Measurements from ENCODE around the gene CLCNKA. TPM values are rescaled to one million over a fixed set of nuclear protein-coding genes. Genes with fewer than 3 reads are reported as not detected.
"Not testable (repeated sequence)": the region's sequence is repeated elsewhere in the genome, so short reads cannot be mapped to it uniquely, and the experiment has no call there.

Gene CLCNKA
- total RNA-seq, 1 experiment from 2014 or later = 1.5 TPM

- Mint-ChIP-seq H3K4me3 (no peak overlapping the region), H3K27me3 (ENCODE audit: low read depth) (peaks cover 48% of the 10 kb centered on the region), H3K36me3 (no peaks in the 10 kb centered on the region), H3K27ac (no peak overlapping the region), H3K9me3 (no peaks in the 10 kb centered on the region), H3K4me1 (peaks cover 43% of the 10 kb centered on the region)
- ChIA-PET POLR2A (no interaction called here), CTCF (interaction anchor here (0.7 to 1.8 kb wide), 3 partner anchors 10 to 35 kb away, joined by 3 to 11 read pairs (median 6); no protein-coding TSS in a partner anchor)
- no peak for DNase-seq (ENCODE audit: low spot score)
- no peak for ATAC-seq
- no peak for TF ChIP-seq ZNF121 (CRISPR knock-in tag; IDR thresholded peaks at IDR 0.05)
- no peak for TF ChIP-seq ZNF232 (CRISPR knock-in tag; IDR thresholded peaks at IDR 0.05)
- TF ChIP-seq FOXP1 (CRISPR knock-in tag; IDR thresholded peaks at IDR 0.05; ENCODE audit: borderline replicate concordance) = no peak
- TF ChIP-seq STAT6 (CRISPR knock-in tag; conservative IDR thresholded peaks at IDR 0.05; ENCODE audit: low read depth) = no peak
- no peak for TF ChIP-seq ZNF281 (CRISPR knock-in tag; IDR thresholded peaks at IDR 0.05)
- no peak for TF ChIP-seq TEAD4 (CRISPR knock-in tag; IDR thresholded peaks at IDR 0.05)
- TF ChIP-seq AFF4 (CRISPR knock-in tag; IDR thresholded peaks at IDR 0.05; ENCODE audit: borderline replicate concordance) = no peak
- TF ChIP-seq TCF7 (CRISPR knock-in tag; IDR thresholded peaks at IDR 0.05; ENCODE audit: low read depth) = no peak
- TF ChIP-seq CDX4 (CRISPR knock-in tag; IDR thresholded peaks at IDR 0.05; ENCODE audit: borderline replicate concordance) = no peak
- no peak for TF ChIP-seq CBFB (CRISPR knock-in tag; IDR thresholded peaks at IDR 0.05; ENCODE audit: low read depth)
- no peak for TF ChIP-seq TEAD1 (CRISPR knock-in tag; IDR thresholded peaks at IDR 0.05)
- no peak for TF ChIP-seq PRRX2 (CRISPR knock-in tag; IDR thresholded peaks at IDR 0.05)
- no peak for TF ChIP-seq E2F4 (CRISPR knock-in tag; IDR thresholded peaks at IDR 0.05; ENCODE audit: borderline replicate concordance, low read depth)
- TF ChIP-seq OVOL2 (CRISPR knock-in tag; IDR thresholded peaks at IDR 0.05; ENCODE audit: borderline replicate concordance) = no peak
- TF ChIP-seq CREB1 (CRISPR knock-in tag; IDR thresholded peaks at IDR 0.05) = no peak
- no peak for TF ChIP-seq SMAD3 (CRISPR knock-in tag; IDR thresholded peaks at IDR 0.05; ENCODE audit: borderline replicate concordance)
- no peak for TF ChIP-seq ZNF512 (CRISPR knock-in tag; IDR thresholded peaks at IDR 0.05; ENCODE audit: borderline replicate concordance)
- no peak for TF ChIP-seq MLX (CRISPR knock-in tag; IDR thresholded peaks at IDR 0.05)
- no peak for TF ChIP-seq SOX15 (CRISPR knock-in tag; IDR thresholded peaks at IDR 0.05)
These were observed 1.5 kb upstream of the CLCNKA start for GRCh38 chr1:16020325-16020724.

- CTCF ChIA-PET = interaction anchor here (0.9 kb wide), 1 partner anchor 12 kb away, joined by 3 read pairs; no protein-coding TSS in a partner anchor
- H3K4me3 Mint-ChIP-seq; DNase-seq (ENCODE audit: low spot score); H3K36me3 Mint-ChIP-seq; H3K9me3 Mint-ChIP-seq; ATAC-seq; POLR2A ChIA-PET; H3K27ac Mint-ChIP-seq: not testable (repeated sequence)
- peaks cover 52% of the 10 kb centered on the region for H3K27me3 Mint-ChIP-seq (ENCODE audit: low read depth)
- peaks cover 37% of the 10 kb centered on the region for H3K4me1 Mint-ChIP-seq
These were observed 958 bp upstream of the CLCNKA start for GRCh38 chr1:16020878-16021277.
